ENCODE results near the gene CFHR4.
A peak's percentile ranks its signal among the peaks of the same experiment; 100 is the strongest.
"Not testable (repeated sequence)": the region's sequence is repeated elsewhere in the genome, so short reads cannot be mapped to it uniquely, and the experiment has no call there.

The CFHR4 gene

DNA sequence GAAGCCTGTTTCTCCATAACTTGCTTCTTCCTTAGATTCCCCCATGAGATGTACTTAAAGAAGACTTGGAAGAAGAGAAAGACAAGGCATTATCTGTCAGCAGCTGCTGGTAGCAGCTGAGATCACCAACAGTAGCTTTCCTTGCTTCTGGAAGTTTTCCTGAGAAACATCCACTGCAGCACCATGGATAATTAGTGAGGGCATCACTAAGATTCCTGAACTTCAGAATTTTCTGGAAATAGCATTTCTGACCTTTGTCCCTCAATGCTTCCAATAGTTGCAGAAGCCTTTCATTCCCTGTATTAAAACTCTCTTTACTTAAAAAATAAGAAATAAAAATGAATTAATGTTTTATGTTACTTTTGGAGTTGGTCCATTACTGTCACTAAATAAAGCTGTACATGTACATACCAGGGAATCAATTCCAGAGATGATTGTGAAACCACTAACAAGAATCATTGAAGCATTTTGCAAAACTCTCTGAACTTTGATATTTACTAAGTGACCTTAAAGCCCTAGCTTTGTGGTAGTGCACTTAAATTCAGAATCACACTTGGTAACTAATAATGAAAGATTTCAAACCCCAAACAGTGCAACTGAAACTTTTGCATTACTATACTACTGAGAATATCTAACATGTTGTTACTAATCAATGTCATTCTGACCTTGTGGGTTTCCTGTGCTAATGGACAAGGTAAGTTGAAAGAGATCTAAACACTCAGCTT, at the start of gene CFHR4:
CFHR4 (plus strand) TSS at position 538 of the 725 bp plus-strand sequence; CDS start at position 637, 99 bp downstream.
- intact Hi-C loops (cut with DNase I), result no loop called here
- no peak for DNase-seq

DNA sequence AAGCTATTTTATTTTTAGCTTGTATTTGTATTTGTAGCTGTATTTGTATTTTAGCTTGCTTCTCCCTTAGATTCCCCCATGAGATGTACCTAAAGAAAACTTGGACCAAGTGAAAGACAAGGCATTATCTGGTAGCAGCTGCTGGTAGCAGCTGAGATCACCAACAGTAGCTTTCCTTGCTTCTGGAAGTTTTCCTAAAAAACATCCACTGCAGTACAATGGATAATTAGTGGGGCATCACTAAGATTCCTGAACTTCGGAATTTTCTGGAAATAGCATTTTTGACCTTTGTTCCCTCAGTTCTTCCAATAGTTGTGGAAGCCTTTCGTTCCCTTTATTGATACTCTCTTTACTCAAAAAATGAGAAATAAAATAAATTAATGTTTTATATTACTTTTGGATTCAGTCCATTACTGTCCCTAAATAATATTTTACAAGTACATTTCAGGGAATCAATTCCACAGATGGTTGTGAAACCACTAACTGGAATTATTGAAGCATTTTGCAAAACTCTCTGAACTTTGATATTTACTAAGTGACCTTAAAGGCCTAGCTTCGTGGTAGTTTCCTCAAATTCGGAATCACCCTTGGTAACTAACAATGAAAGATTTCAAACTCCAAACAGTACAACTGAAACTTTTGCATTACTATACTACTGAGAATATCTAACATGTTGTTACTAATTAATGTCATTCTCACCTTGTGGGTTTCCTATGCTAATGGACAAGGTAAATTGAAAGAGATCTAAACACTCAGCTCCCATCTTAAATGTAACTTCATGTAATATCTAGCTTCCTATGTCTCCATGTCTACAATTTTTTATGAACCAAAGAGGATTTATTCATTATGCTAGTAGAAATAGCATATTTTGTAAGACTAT, 38.0 kb upstream of the CFHR4 start:
- intact Hi-C loops (cut with DNase I); DNase-seq: not testable (repeated sequence)

DNA sequence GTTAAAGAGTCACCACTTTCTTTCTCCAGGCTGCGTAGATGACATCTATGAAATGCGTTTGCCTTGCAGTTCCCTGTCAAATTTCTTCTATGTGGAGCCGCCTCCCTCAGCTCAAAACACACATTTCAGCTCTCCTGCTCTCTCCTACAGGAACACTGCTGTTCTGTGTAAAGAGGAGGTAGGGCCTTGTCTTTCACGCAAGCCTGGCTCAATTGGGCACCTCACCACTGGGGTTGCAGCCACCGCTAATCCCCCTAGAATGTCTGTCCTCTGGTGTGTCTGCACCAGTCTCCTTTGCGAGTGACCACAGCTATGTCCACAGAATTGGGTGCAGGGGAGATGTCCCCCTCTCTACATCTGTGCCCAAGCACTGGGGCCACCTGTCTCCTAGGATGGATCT, 31.8 kb upstream of the CFHR4 start:
- DNase-seq, result no peak
- intact Hi-C loops (cut with DNase I), result no loop called here

DNA sequence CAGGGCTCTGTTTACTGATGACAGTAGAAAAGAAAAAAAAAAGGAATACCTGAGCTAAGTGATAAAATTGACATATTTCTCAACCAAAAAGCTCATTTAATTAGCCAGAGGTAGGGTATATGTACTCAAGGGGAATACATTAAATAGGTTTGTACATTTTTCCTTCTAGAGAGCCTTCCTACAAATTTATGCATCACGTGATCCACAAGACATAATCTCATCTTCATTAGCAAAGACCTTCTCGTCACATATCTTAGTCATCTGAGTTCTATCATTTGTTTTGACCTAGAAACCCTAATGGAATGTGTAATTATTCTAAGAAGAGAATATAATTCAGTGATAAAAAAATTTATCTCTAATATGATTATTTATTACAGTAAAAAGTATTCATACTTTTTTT, 30.7 kb upstream of the CFHR4 start:
- no peak for DNase-seq
- intact Hi-C loops (cut with DNase I), result no loop called here

DNA sequence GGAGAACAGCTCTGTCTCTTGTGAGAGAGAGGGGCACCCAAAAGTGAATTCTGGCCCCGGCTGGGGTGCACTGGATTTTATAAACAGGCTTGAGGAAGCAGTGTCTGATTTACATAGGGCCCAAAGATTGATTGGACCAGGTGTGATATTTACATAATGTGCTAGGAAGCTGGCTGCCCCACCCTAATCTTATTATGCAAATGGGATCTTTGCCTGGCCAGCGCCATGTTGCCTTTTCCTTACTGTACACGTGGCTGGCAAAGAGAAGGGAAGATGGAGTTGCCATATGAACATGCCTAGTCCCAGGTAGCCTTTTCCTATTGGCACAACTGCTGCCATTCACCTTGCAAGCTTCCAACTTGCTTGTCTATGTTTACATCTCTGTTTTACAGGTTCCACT, 29.0 kb upstream of the CFHR4 start:
- intact Hi-C loops (cut with DNase I), result no loop called here
- no peak for DNase-seq

DNA sequence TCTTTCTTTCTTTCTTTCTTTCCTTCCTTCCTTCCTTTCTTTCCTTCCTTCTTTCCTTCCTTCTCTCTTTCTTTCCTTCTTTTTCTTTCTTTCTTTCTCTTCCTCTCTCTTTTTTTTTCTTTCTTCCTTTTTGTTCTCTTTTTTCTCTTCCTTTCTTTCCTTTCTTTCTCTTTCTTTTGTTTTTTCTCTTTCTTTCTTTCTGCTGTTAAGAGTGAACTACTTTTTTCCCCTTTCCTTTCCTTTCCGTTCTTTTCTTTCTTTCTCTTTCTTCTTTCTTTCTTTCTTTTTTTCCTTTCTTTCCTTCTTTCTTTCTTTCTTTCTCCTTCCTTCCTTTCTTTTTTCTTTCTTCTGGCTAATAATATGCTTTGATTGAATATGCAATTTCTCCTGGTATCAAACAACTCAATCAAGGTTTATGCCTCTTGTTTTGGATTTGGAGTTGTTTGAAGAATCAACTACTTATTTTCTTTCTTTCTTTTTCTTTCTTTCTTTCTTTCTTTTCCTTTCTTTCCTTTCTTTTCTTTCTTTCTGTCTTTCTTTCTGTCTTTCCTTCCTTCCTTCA, 27.4 kb upstream of the CFHR4 start:
- intact Hi-C loops (cut with DNase I), result no loop called here
- no peak for DNase-seq

DNA sequence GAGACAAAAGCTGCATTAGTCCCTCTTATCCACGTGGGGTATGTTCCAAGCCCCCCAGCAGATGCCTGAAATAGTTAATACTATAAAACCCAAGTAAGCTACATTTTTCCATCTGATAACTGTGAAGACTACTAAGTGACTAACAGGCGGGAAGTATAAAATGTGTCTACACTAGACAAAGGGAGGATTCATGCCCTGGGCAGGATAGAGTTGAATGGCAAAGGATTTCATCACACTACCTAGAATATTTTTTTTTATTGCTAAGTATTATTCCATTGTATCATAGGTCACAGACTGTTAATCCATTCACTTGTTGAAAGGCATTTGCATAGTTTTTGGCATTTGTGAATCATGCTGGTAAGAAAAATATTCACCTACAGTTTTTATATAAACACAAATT, 26.4 kb upstream of the CFHR4 start:
- intact Hi-C loops (cut with DNase I), result no loop called here
- no peak for DNase-seq

DNA sequence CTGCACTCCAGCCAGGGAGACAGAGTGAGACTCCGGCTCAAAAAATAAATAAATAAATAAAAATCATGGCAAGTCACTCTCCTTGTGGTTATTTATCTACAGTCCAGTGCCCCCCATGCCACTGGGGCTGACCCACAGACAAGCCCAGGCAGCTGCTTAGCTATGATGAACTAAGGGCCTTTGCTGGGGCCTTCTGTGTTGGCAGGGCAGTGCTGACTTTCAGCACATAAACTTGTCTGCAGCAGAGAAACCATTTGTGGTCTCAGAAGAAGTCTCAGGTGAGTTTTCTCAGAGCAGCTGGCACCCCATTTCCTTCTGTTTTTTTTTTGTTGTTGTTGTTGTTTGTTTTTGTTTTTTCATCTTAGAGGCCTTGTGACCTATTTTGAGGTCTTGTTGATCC, 20.9 kb upstream of the CFHR4 start:
- intact Hi-C loops (cut with DNase I), result no loop called here

DNA sequence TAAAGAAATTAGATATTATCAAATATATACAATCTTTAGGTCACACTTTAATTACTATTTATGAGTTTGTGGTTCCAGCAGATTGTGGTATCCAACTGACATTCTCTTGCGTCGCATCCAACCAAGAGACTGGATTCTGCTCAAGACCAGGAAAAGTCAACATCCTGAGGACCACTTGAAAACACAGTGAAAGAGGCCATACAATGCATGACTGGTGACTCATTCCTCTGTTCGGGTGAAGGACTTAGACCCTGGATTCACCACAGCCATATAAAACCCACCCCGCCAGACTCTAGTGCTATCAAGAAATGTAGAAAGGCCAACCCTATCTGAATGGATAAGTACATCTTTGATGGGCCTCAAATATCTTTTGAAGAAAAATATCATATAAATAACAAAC, 14.5 kb upstream of the CFHR4 start:
- no peak for DNase-seq
- intact Hi-C loops (cut with DNase I), result no loop called here

More for the DNA sequence above, 20.9 kb upstream of the CFHR4 start:
- no peak for DNase-seq

DNA sequence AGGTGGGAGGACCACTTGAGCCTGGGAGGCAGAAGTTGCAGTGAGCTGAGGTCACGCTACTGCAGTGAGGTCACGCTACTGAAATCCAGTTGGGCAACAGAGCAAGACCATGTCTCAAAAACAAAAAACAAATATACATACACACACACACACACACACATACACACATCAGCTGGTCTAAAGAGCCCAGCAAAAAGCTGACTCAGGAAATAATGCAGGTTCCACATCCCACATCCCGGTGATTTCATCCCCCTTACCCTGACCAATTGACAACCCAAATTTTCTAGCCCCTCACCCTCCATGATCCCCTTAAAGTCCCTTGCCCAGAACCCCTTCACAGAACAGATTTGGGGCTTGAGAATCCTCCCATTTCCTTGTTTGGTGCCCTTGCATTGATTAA, 11.9 kb upstream of the CFHR4 start:
- intact Hi-C loops (cut with DNase I), result no loop called here

DNA sequence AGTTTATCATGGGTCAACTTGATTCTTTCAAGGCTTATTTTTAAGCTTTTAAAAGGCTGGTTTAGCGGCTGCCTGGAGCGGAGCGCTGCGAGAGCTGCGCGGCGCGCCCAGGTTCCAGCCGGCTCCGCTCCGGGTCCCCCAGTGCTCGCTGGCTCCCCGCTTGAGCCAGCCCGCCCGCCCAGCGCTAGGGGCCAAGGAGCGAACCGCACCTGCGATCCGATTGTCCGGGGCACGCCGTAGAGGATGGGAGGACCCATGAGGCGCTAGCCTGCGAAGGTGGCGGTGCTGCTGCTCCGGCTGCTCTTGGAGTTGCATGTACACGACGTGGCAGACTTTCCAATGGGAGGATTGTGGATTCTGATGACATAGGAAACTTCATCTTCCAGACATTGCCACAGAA, 9.9 kb upstream of the CFHR4 start:
- DNase-seq, result peak in 6 of 10 donors; percentile 13 to 83 (median 56)
- intact Hi-C loops (cut with DNase I), result no loop called here

More for the DNA sequence above, 11.9 kb upstream of the CFHR4 start:
- DNase-seq, result no peak

DNA sequence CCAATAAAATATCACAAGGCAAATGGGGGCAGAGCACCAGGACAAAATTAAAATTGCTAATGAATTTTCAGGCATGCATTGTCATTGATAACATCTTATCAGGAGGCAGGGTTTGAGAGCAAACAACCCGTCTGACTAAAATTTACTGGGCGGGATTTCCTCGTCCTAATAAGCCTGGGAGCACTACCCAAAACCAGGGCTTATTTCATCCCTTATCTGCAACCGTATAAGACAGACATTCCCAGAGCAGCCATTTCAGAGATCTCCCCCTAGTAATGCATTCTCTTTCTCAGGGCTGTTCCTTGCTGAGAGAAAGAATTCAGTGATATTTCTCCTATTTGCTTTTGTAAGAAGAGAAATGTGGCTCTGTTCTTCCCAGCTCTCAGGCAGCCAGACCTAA, 1.3 kb upstream of the CFHR4 start:
- intact Hi-C loops (cut with DNase I); DNase-seq: not testable (repeated sequence)

DNA sequence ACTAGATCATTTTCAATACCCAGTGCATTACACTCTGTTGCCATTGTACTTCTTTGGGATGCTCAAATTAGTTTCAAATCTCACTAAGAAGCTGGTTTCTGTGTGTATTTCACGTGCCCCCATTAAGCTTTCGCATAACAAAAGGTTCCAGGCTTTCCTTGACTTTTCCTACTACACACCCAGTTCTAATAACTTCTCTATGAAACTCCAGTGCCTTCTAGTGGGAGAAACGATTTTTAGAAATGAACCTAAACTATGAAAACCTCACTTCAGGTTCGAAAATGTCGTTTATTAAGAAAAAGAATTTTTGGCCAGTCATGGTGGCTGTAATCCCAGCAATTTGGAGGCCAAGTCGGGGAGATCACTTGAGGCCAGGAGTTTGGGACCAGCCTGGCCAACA, 2.8 kb downstream of the CFHR4 start:
- no peak for DNase-seq
- intact Hi-C loops (cut with DNase I), result no loop called here

DNA sequence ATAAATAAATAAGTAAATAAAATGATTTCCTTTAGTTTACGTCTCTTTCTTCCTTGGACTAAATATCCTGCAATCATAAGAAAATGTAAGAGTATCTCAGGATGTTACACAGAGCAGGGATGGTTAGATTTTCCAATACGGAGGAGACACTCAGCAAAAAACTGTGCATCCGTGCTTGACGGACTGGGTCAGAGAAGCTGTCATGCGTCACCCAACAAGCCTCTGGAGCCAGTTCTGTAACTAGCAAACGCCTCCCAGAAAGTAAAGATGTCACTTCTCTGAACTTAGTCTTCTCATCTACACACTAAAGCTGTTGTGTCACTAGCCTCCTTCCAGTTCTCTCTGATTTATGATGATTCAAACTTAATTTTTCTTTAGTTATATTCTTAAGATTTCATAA, 3.4 kb downstream of the CFHR4 start:
- no peak for DNase-seq
- intact Hi-C loops (cut with DNase I), result no loop called here

DNA sequence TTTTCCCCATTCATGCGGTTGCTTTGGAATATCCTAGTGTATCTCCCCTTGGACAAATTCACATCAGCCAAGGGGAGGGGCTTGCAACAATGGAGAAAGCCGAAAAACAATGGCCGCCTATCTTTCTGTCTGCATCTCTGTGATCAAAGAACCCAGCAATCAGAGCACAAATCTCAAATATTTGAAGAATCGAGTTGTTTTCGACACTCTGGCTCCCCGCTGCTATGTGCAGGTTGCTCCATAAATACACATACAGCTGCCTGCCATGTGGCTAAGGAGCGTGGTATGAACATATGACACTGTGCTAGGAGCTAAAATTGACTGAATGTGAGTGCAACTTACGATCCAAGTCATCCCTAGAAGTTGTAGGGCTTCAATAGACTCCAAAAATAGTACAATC, 8.5 kb downstream of the CFHR4 start:
- peak in 1 of 10 donors; percentile 51 for DNase-seq
- intact Hi-C loops (cut with DNase I), result no loop called here

DNA sequence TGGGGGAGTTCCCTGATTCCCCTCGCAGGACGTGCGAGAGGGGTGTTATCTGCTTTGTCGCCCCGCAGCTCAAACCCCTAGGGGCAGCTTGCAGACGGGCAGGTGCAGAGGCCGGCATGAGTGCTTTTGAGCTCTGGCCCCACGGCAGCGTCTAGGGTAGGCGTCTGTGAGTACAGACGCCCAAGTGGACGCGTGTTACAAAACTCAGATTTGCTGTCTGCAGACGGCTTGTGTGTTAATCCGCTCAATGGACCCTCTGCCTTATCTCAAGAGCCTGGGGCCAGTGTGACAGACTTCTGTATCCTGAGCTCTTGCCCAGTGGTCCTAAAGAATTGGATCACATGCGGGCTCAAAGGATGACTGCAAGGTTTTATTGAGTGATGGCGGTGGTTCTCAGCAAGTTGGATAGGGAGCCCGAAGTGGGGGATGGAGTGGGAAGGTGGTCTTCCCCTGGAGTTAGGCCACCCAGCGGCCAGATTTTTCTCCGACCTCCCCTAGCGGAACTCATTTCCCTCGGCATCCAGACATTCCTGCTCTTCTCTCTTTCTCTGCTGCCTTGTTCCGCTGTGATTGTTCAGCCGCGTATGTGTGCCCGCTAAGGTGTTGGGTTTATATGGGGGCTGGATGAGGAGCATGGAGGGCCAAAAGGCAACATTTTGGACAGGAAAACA, 9.4 kb downstream of the CFHR4 start:
- peak in 5 of 10 donors; percentile 2 to 82 (median 71) for DNase-seq
- intact Hi-C loops (cut with DNase I), result no loop called here

DNA sequence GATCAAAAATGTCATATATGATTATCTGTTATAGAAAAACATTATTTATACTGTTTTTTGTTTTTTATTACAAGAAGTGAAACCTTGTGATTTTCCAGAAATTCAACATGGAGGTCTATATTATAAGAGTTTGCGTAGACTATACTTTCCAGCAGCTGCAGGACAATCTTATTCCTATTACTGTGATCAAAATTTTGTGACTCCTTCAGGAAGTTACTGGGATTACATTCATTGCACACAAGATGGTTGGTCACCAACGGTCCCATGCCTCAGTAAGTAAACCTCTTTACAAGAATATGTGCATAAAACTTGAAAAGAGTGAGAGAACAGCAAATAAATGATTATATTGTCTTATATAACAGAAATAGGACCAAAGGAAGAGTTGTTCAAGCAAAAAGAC, 14.5 kb downstream of the CFHR4 start:
- no peak for DNase-seq
- intact Hi-C loops (cut with DNase I), result no loop called here

DNA sequence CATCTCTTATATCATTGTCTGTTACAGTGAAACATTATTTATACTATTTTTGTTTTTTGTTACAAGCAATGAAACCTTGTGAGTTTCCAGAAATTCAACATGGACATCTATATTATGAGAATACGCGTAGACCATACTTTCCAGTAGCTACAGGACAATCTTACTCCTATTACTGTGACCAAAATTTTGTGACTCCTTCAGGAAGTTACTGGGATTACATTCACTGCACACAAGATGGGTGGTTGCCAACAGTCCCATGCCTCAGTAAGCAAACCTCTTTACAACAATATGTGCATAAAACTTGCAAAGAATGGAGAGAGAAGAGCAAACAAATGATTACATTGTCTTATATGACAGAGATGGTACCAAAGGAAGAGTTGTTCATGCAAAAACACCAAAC, 22.4 kb downstream of the CFHR4 start:
- no peak for DNase-seq
- intact Hi-C loops (cut with DNase I), result no loop called here

DNA sequence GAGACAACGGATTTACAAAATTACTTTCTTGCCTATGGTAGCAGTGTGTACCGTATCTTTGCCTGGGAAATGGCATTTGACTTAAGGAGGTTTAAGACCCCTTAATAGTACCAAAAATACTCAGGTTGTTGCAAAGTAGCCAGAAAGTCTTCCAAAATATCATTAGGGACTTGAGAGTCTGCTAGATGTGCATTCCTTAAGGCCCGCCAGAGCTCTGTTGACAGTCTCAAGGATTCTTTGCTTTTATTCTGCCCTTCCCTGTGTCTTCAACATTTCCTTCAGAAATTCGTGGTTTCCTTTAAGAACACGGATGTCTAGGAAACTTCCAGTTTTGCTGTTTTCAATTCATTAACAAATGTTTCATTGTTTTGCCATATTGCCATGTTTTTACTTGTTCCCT, 24.4 kb downstream of the CFHR4 start:
- DNase-seq; intact Hi-C loops (cut with DNase I): not testable (repeated sequence)

DNA sequence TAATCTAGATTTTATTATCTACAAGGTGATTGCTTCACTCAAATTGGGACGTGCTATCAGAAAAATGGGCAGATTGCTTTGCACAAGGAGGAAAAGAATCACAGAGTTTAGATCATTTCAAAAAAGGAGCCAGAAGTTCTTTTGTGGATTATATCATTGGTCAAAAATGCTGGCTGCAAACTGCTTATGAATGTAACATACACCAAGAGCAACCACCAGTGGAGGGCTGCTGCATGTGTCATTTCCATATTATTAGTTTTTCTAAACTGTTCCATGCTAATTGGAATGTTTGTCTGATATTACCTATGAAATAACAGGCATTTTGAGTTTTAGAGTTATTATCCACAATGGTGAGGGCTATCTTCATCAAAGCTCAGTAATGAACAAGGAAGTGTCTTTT, 39.0 kb downstream of the CFHR4 start:
- intact Hi-C loops (cut with DNase I); DNase-seq: not testable (repeated sequence)

DNA sequence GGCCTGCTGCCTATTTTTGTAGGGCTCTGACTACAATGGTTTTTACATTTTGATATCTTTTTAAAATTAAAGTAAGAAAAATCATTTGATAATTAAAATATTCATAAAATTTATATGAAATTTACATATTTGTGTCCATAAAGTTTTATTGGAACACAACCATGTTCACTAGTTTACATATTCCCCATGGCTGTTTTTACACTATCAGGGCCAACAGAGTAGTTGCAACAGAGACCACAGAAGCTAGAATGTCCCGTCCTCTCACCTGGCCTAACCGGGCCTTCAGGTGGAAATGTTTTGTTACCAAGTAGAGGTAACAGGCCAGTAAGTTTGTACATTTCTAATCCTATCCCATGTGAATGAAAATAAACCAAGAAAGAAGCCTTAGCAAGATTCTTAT, 45.0 kb downstream of the CFHR4 start:
- DNase-seq; intact Hi-C loops (cut with DNase I): not testable (repeated sequence)
